GM23338 (cell line): ENCODE results near the gene NT5C1A. TPM values are rescaled to one million over a fixed set of nuclear protein-coding genes. Genes with fewer than 3 reads are reported as not detected.

Source experiments
- ATAC-seq: fragments of 200-7000 bp; cut with Tn5 transposase; 3 replicates; pipeline ENCODE4 v1.9.1; 2020
- DNase-seq: peaks from one replicate; pipeline ENCODE4 v3.0.0-alpha.2; 2015; ENCODE audit warnings: low spot score
- H2AFZ ChIP-seq: fragments of 200-600 bp; sonication (generic); 2 replicates; pipeline ENCODE4 v1.8.0; 2016; ENCODE audit warnings: antibody characterized with exemption, mild to moderate bottlenecking, moderate library complexity
- H3F3A ChIP-seq: fragments of 200-600 bp; sonication (generic); replicated peaks from 2 replicates; pipeline ENCODE4 v1.8.0; 2017; ENCODE audit warnings: antibody characterized with exemption, mixed run types, low read depth
- H3K27ac ChIP-seq: fragments of 200-600 bp; sonication (generic); 2 replicates; pipeline ENCODE4 v1.6.1; 2016; ENCODE audit warnings: low read depth
- H3K27me3 ChIP-seq: fragments of 200-600 bp; sonication (generic); 2 replicates; pipeline ENCODE4 v1.8.0; 2016; ENCODE audit warnings: mild to moderate bottlenecking, mixed run types, moderate library complexity; ENCODE audit not compliant: insufficient read depth
- H3K36me3 ChIP-seq: fragments of 200-600 bp; sonication (generic); 2 replicates; pipeline ENCODE4 v1.8.0; 2016; ENCODE audit warnings: mild to moderate bottlenecking; ENCODE audit not compliant: insufficient read depth
- H3K4me1 ChIP-seq: fragments of 200-600 bp; sonication (generic); 2 replicates; pipeline ENCODE4 v1.8.0; 2016; ENCODE audit warnings: mild to moderate bottlenecking, moderate library complexity; ENCODE audit not compliant: insufficient read depth
- H3K4me2 ChIP-seq: fragments of 200-600 bp; sonication (generic); 2 replicates; pipeline ENCODE4 v1.7.1; 2017; ENCODE audit warnings: mixed run types
- H3K4me3 ChIP-seq: fragments of 200-600 bp; sonication (generic); 2 replicates; pipeline ENCODE4 v1.6.1; 2016; ENCODE audit warnings: mixed run types
- H3K79me2 ChIP-seq: fragments of 200-600 bp; sonication (generic); replicated peaks from 2 replicates; pipeline ENCODE4 v1.8.0; 2017; ENCODE audit warnings: mild to moderate bottlenecking; ENCODE audit not compliant: insufficient read depth
- H3K9me2 ChIP-seq: fragments of 200-600 bp; sonication (generic); 2 replicates; pipeline ENCODE4 v1.8.0; 2017; ENCODE audit not compliant: insufficient read depth
- H4K20me1 ChIP-seq: fragments of 200-600 bp; sonication (generic); replicated peaks from 2 replicates; pipeline ENCODE4 v1.8.0; 2017; ENCODE audit warnings: mild to moderate bottlenecking; ENCODE audit not compliant: insufficient read depth
- H3K27ac Mint-ChIP-seq: 2 replicates; pipeline ENCODE4 v1.8.0; 2020; ENCODE audit warnings: inconsistent platforms, mild to moderate bottlenecking, moderate library complexity, mixed read lengths
- H3K27me3 Mint-ChIP-seq: 3 replicates; pipeline ENCODE4 v1.8.0; 2022; ENCODE audit warnings: low read depth, mild to moderate bottlenecking, moderate library complexity, mixed read lengths, inconsistent platforms; ENCODE audit not compliant: insufficient read depth, poor library complexity
- H3K36me3 Mint-ChIP-seq: 3 replicates; pipeline ENCODE4 v1.8.0; 2021; ENCODE audit warnings: low read depth, mild to moderate bottlenecking, inconsistent platforms, moderate library complexity, mixed read lengths
- H3K4me1 Mint-ChIP-seq: 3 replicates; pipeline ENCODE4 v1.8.0; 2020; ENCODE audit warnings: mild to moderate bottlenecking, inconsistent platforms, mixed read lengths
- H3K4me3 Mint-ChIP-seq: 3 replicates; pipeline ENCODE4 v1.8.0; 2021; ENCODE audit warnings: moderate library complexity, mild to moderate bottlenecking, inconsistent platforms, mixed read lengths
- H3K9me3 Mint-ChIP-seq: 3 replicates; pipeline ENCODE4 v1.8.0; 2020; ENCODE audit warnings: moderate library complexity, mild to moderate bottlenecking, inconsistent platforms, mixed read lengths
- CREB1 ChIP-seq: fragments of 250-450 bp; sonication (Bioruptor Pico); IDR thresholded peaks from 2 replicates; pipeline ENCODE4 v1.5.0; 2020; ENCODE audit warnings: low read depth, mild to moderate bottlenecking, moderate library complexity
- EZH2phosphoT487 ChIP-seq: fragments of 200-600 bp; sonication (generic); IDR thresholded peaks from one replicate; pipeline ENCODE4 v1.8.1; 2018; ENCODE audit warnings: antibody characterized with exemption; ENCODE audit not compliant: unreplicated experiment
- JUNB ChIP-seq: IDR thresholded peaks from one replicate; pipeline ENCODE4 v1.6.1; 2016; ENCODE audit warnings: antibody characterized with exemption; ENCODE audit not compliant: unreplicated experiment
- NANOG ChIP-seq: IDR thresholded peaks from 2 replicates; pipeline ENCODE4 v1.6.1; 2016; ENCODE audit warnings: antibody characterized with exemption, borderline replicate concordance
- ZNF114 ChIP-seq: fragments of 250-450 bp; sonication (Bioruptor Pico); IDR thresholded peaks from 2 replicates; pipeline ENCODE4 v1.5.0; 2020; ENCODE audit warnings: mild to moderate bottlenecking, moderate library complexity
- ZNF331 ChIP-seq: fragments of 250-450 bp; sonication (Bioruptor Pico); IDR thresholded peaks from 2 replicates; pipeline ENCODE4 v1.5.0; 2020; ENCODE audit warnings: low read depth, mild to moderate bottlenecking, moderate library complexity
- polyA plus RNA-seq: library from polyadenylated mRNA; unstranded; fragments of >200 nt; fragmentation: Nextera tagmentation; extraction: Ambion mirVana; gene quantifications from 2 replicates; pipeline ENCODE4 v1.2.1, GENCODE V29; 2016
- total RNA-seq: library from RNA; depleted of rRNA; stranded (reverse); fragments of >200 nt; shearing (Covaris generic); gene quantifications from 2 replicates; pipeline ENCODE4 v1.2.3, GENCODE V29; 2014
- TF ChIP-seq, protein P1 (sequence below), 2 experiments: fragments of 200-600 bp in 1 of 2; sonication (generic) in 1 of 2; conservative IDR thresholded peaks; 2 replicates each; pipeline versions ENCODE4 v1.5.1 to v1.6.1; 2016 to 2017; ENCODE audit warnings: antibody characterized with exemption in 2 of 2, low read depth in 2 of 2, mild to moderate bottlenecking in 2 of 2, moderate library complexity in 1 of 2
- TF ChIP-seq, protein P2 (sequence below): IDR thresholded peaks from 2 replicates; pipeline ENCODE4 v1.6.1; 2016; ENCODE audit warnings: antibody characterized with exemption
- TF ChIP-seq, protein P3 (sequence below): IDR thresholded peaks from one replicate; pipeline ENCODE4 v1.6.1; 2018; ENCODE audit warnings: antibody characterized with exemption; ENCODE audit not compliant: unreplicated experiment
- TF ChIP-seq, protein P4 (sequence below): fragments of 250-450 bp; sonication (Bioruptor Pico); IDR thresholded peaks from 2 replicates; pipeline ENCODE4 v1.5.0; 2020; ENCODE audit warnings: mild to moderate bottlenecking, moderate library complexity

Gene NT5C1A
- total and polyA plus RNA-seq, 2 experiments from 2014 or later, result not detected

DNA sequence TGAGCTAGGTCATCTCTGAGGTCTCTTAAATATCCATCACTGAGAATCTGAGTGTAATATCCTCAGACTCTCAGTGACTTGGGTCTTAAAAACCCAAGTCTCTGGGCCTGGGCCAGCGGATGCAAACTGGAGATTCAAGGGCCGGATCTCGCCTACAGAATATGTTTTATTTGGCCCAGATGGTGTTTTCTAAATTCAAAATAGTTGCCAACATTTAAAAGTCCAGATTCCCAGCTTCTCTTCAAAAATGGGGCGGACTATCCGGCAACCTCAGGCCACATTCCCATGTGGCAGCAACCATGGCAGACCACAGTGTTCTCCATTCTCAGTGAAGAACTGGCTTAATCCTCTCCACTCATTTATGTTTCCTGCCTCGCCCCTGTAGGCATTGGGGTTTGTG lies 19.8 kb downstream of the NT5C1A start (continued):
- TF ChIP-seq, protein P1, sequence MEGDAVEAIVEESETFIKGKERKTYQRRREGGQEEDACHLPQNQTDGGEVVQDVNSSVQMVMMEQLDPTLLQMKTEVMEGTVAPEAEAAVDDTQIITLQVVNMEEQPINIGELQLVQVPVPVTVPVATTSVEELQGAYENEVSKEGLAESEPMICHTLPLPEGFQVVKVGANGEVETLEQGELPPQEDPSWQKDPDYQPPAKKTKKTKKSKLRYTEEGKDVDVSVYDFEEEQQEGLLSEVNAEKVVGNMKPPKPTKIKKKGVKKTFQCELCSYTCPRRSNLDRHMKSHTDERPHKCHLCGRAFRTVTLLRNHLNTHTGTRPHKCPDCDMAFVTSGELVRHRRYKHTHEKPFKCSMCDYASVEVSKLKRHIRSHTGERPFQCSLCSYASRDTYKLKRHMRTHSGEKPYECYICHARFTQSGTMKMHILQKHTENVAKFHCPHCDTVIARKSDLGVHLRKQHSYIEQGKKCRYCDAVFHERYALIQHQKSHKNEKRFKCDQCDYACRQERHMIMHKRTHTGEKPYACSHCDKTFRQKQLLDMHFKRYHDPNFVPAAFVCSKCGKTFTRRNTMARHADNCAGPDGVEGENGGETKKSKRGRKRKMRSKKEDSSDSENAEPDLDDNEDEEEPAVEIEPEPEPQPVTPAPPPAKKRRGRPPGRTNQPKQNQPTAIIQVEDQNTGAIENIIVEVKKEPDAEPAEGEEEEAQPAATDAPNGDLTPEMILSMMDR (conservative IDR thresholded peaks at IDR 0.05; ENCODE audit: low read depth in 2 of 2), result no peak

DNA sequence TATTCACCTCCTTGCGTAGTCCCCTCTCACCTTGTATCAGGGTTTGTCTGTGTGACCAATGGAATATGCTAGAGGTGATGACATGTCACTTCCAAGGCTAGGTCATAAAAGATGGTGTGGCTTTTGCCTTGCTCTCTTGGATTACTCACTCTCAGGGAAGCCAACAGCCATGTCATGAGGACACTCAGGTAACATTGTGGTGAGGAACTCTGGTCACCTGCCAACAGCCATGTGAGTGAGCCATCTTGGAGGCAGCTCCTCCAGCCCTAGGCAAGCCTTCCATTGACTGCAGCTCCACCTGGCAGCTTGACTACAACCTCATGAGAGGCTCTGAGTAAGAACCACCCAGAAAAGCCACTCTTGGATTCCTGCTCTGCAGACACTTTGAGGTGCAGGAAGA lies 21.5 kb downstream of the NT5C1A start:
- H3K9me2 ChIP-seq, result peaks cover 4% of the 10 kb centered on the region; the same call in 1 of the 2 replicates
- H3K27me3 ChIP-seq, result peaks cover 19% of the 10 kb centered on the region; the same call in 1 of the 2 replicates
- TF ChIP-seq CREB1 (CRISPR knock-in tag), result no peak
- no peak for TF ChIP-seq JUNB
- no peak for TF ChIP-seq ZNF331
- TF ChIP-seq EZH2phosphoT487, result no peak
- TF ChIP-seq, protein P2, sequence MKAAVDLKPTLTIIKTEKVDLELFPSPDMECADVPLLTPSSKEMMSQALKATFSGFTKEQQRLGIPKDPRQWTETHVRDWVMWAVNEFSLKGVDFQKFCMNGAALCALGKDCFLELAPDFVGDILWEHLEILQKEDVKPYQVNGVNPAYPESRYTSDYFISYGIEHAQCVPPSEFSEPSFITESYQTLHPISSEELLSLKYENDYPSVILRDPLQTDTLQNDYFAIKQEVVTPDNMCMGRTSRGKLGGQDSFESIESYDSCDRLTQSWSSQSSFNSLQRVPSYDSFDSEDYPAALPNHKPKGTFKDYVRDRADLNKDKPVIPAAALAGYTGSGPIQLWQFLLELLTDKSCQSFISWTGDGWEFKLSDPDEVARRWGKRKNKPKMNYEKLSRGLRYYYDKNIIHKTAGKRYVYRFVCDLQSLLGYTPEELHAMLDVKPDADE, result no peak
- TF ChIP-seq, protein P1 (conservative IDR thresholded peaks at IDR 0.05; ENCODE audit: low read depth in 2 of 2), result no peak
- TF ChIP-seq, protein P3, sequence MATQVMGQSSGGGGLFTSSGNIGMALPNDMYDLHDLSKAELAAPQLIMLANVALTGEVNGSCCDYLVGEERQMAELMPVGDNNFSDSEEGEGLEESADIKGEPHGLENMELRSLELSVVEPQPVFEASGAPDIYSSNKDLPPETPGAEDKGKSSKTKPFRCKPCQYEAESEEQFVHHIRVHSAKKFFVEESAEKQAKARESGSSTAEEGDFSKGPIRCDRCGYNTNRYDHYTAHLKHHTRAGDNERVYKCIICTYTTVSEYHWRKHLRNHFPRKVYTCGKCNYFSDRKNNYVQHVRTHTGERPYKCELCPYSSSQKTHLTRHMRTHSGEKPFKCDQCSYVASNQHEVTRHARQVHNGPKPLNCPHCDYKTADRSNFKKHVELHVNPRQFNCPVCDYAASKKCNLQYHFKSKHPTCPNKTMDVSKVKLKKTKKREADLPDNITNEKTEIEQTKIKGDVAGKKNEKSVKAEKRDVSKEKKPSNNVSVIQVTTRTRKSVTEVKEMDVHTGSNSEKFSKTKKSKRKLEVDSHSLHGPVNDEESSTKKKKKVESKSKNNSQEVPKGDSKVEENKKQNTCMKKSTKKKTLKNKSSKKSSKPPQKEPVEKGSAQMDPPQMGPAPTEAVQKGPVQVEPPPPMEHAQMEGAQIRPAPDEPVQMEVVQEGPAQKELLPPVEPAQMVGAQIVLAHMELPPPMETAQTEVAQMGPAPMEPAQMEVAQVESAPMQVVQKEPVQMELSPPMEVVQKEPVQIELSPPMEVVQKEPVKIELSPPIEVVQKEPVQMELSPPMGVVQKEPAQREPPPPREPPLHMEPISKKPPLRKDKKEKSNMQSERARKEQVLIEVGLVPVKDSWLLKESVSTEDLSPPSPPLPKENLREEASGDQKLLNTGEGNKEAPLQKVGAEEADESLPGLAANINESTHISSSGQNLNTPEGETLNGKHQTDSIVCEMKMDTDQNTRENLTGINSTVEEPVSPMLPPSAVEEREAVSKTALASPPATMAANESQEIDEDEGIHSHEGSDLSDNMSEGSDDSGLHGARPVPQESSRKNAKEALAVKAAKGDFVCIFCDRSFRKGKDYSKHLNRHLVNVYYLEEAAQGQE, result no peak
- TF ChIP-seq, protein P4, sequence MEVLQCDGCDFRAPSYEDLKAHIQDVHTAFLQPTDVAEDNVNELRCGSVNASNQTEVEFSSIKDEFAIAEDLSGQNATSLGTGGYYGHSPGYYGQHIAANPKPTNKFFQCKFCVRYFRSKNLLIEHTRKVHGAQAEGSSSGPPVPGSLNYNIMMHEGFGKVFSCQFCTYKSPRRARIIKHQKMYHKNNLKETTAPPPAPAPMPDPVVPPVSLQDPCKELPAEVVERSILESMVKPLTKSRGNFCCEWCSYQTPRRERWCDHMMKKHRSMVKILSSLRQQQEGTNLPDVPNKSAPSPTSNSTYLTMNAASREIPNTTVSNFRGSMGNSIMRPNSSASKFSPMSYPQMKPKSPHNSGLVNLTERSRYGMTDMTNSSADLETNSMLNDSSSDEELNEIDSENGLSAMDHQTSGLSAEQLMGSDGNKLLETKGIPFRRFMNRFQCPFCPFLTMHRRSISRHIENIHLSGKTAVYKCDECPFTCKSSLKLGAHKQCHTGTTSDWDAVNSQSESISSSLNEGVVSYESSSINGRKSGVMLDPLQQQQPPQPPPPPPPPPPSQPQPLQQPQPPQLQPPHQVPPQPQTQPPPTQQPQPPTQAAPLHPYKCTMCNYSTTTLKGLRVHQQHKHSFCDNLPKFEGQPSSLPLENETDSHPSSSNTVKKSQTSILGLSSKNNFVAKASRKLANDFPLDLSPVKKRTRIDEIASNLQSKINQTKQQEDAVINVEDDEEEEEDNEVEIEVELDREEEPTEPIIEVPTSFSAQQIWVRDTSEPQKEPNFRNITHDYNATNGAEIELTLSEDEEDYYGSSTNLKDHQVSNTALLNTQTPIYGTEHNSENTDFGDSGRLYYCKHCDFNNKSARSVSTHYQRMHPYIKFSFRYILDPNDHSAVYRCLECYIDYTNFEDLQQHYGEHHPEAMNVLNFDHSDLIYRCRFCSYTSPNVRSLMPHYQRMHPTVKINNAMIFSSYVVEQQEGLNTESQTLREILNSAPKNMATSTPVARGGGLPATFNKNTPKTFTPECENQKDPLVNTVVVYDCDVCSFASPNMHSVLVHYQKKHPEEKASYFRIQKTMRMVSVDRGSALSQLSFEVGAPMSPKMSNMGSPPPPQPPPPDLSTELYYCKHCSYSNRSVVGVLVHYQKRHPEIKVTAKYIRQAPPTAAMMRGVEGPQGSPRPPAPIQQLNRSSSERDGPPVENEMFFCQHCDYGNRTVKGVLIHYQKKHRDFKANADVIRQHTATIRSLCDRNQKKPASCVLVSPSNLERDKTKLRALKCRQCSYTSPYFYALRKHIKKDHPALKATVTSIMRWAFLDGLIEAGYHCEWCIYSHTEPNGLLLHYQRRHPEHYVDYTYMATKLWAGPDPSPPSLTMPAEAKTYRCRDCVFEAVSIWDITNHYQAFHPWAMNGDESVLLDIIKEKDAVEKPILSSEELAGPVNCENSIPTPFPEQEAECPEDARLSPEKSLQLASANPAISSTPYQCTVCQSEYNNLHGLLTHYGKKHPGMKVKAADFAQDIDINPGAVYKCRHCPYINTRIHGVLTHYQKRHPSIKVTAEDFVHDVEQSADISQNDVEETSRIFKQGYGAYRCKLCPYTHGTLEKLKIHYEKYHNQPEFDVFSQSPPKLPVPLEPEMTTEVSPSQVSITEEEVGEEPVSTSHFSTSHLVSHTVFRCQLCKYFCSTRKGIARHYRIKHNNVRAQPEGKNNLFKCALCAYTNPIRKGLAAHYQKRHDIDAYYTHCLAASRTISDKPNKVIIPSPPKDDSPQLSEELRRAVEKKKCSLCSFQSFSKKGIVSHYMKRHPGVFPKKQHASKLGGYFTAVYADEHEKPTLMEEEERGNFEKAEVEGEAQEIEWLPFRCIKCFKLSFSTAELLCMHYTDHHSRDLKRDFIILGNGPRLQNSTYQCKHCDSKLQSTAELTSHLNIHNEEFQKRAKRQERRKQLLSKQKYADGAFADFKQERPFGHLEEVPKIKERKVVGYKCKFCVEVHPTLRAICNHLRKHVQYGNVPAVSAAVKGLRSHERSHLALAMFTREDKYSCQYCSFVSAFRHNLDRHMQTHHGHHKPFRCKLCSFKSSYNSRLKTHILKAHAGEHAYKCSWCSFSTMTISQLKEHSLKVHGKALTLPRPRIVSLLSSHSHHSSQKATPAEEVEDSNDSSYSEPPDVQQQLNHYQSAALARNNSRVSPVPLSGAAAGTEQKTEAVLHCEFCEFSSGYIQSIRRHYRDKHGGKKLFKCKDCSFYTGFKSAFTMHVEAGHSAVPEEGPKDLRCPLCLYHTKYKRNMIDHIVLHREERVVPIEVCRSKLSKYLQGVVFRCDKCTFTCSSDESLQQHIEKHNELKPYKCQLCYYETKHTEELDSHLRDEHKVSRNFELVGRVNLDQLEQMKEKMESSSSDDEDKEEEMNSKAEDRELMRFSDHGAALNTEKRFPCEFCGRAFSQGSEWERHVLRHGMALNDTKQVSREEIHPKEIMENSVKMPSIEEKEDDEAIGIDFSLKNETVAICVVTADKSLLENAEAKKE (CRISPR knock-in tag), result no peak
- no peak for TF ChIP-seq ZNF114
- no peak for TF ChIP-seq NANOG

More for the DNA sequence above, 21.5 kb downstream of the NT5C1A start:
- no peak overlapping the region for H3K27ac Mint-ChIP-seq
- DNase-seq (no peak), ATAC-seq (no peak)
- H3K27me3 Mint-ChIP-seq, result peaks cover 18% of the 10 kb centered on the region
- H2AFZ ChIP-seq, result no peak overlapping the region
- H3K4me1 ChIP-seq, result peaks cover 16% of the 10 kb centered on the region
- no peaks in the 10 kb centered on the region for H3K36me3 Mint-ChIP-seq
- no peaks in the 10 kb centered on the region for H3K9me3 Mint-ChIP-seq
- H3K79me2 ChIP-seq, result no peaks in the 10 kb centered on the region
- no peak overlapping the region for H3K4me2 ChIP-seq
- H3K27ac ChIP-seq, result no peak overlapping the region
- H3K4me3 Mint-ChIP-seq, result no peak overlapping the region
- H3K4me3 ChIP-seq, result no peak overlapping the region
- no peaks in the 10 kb centered on the region for H4K20me1 ChIP-seq
- H3K36me3 ChIP-seq, result no peaks in the 10 kb centered on the region
- 0 out of 2 replicates have a peak, but pooled peaks cover 5% of the 10 kb centered on the region for H3F3A ChIP-seq
- H3K4me1 Mint-ChIP-seq, result peaks cover 27% of the 10 kb centered on the region
